Measurements from ENCODE around the gene DAB2IP.
A peak's percentile ranks its signal among the peaks of the same experiment; 100 is the strongest.

The DAB2IP gene

GRCh38 chr9:121627427-121627826 is 24.0 kb upstream of the DAB2IP start:
- TF ChIP-seq CTCF (IDR thresholded peaks at IDR 0.05; ENCODE audit: low read depth, low read length): no peak
- no peak overlapping the region for H3K4me3 ChIP-seq (ENCODE audit: low read depth, low read length)

- no peak overlapping the region for H3K4me3 ChIP-seq (ENCODE audit: low read depth, low read length)
- TF ChIP-seq CTCF (IDR thresholded peaks at IDR 0.05; ENCODE audit: low read depth, low read length): no peak
Observed at GRCh38 chr9:121628401-121628800, 23.0 kb upstream of the DAB2IP start.

DNA sequence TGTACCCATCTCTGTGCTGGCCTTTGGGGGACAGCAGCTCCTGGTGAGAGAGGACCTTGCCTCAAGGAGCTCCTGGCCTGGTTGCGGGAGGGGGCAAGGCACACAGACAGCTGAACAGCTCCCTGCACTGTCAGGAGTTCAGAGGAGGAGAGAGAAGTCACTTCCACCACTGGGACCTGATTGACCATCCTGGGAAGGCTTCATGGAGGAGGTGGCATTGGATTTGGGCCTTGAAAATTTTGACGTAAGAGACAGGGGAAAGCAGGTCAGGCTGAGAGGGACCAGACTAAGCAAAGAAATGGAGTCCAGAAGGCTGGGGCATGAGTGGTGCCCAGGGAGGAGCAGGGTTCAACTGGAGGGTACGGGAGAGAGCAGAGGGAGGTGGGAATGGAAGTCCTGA is 20.3 kb upstream of the DAB2IP start:
- no peak for TF ChIP-seq CTCF (IDR thresholded peaks at IDR 0.05; ENCODE audit: low read depth, low read length)
- no peak overlapping the region for H3K4me3 ChIP-seq (ENCODE audit: low read depth, low read length)

GRCh38 chr9:121631978-121632418 is 19.4 kb upstream of the DAB2IP start:
- no peak overlapping the region for H3K4me3 ChIP-seq (ENCODE audit: low read depth, low read length)
- TF ChIP-seq CTCF (IDR thresholded peaks at IDR 0.05; ENCODE audit: low read depth, low read length): no peak

DNA sequence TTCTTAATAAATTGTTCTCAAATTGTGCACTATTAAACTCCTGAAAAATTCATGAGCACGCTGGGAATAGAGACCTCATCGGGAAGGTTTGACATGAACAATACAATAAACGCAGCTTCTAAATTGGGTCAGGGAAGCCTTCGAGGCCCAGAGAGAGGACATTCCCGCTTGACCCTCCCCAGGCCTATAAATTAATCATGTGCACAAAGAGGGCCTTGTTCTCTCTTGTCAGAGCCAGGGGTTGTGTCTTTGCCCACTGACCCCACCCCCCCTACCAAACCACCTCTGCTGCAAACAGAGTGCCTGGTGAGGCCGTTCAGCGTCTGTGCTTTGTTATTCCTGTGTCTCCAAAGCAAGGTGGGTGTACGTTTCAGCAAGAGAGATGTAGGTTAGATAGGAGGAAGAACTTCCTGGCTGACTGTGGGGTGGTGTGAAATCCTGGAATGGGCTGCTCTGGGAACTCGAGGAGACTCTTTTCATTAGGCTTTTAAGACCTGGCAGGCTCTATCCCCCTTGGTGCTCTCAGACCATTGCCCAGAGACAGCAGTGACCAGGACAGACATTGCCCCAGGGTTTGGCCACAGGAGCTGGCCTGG is 18.2 kb upstream of the DAB2IP start:
- TF ChIP-seq CTCF (IDR thresholded peaks at IDR 0.05; ENCODE audit: low read depth, low read length): no peak
- no peak overlapping the region for H3K4me3 ChIP-seq (ENCODE audit: low read depth, low read length)

- TF ChIP-seq CTCF (IDR thresholded peaks at IDR 0.05; ENCODE audit: low read depth, low read length): no peak
- no peak overlapping the region for H3K4me3 ChIP-seq (ENCODE audit: low read depth, low read length)
Observed at GRCh38 chr9:121633736-121634135, 17.7 kb upstream of the DAB2IP start.

DNA sequence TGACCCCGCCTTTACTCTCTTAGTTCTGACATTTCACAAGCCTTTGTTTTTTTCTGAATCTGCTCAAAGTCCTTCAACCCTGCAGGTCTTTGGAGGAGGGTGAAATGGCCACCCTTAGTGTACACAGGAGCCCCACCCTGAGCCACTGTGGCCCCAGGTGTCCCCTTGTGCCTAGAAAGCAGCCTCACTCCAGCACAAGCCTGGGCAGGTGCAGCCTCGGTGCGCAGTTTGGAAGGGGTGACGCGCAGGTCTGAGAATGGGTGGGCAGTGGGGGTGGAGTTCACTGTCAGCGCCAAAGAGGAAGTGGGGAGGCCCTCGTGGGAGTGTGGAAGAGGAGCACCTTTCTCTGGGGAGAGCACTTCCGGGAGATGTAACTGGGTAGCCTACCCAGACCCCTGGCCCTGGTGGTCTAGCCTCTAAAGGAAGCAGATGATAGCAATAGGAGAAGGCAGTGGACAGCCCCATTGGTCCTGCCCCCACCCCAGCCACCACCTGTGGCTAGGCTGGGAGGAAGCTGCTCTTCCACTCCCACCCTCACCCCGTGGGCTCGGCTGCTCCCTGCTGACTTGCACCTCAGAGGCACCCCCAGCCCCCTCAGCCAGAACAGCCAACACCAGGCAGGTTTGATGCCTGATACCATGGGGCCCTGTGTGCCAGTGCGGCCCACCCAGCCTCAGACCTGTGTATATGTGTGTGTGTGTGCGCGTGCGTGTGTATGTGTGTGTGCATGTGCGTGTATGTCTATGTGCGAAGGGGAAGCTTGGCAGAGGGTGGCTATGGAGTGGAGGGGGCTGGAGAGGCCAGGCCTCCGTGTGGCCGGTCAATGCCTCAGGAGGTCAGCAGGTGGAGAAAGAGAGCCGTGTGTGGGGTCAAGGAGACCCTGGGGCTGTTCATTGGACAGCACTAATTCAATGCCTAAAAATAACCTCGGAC is 16.8 kb upstream of the DAB2IP start:
- no peak overlapping the region for H3K4me3 ChIP-seq (ENCODE audit: low read depth, low read length)
- peak; percentile 56 for TF ChIP-seq CTCF (IDR thresholded peaks at IDR 0.05; ENCODE audit: low read depth, low read length)

All from WI38 (cell line).